RKO (cell line): Measurements from ENCODE around the gene PVR.
"Not testable (repeated sequence)": the region's sequence is repeated elsewhere in the genome, so short reads cannot be mapped to it uniquely, and the experiment has no call there.

Source experiments
- DNase-seq: peaks from one replicate; pipeline ENCODE4 v3.0.0-alpha.2; 2016; ENCODE audit warnings: low spot score

The PVR gene

GRCh38 chr19:44700547-44700946 is 56.8 kb downstream of the PVR start:
- DNase-seq: no peak

GRCh38 chr19:44701228-44701627 is 57.5 kb downstream of the PVR start:
- DNase-seq: no peak

GRCh38 chr19:44702551-44703176 is 59.0 kb downstream of the PVR start:
- no peak for DNase-seq

GRCh38 chr19:44703336-44704078 is 59.8 kb downstream of the PVR start:
- DNase-seq: no peak

GRCh38 chr19:44704982-44705381 is 61.3 kb downstream of the PVR start:
- no peak for DNase-seq

GRCh38 chr19:44705502-44706010 is 61.8 kb downstream of the PVR start:
- DNase-seq: no peak

- no peak for DNase-seq
Observed at GRCh38 chr19:44706506-44707236, 63.0 kb downstream of the PVR start.

- DNase-seq: no peak
Observed at GRCh38 chr19:44707794-44708193, 64.1 kb downstream of the PVR start.

GRCh38 chr19:44708940-44709339 is 65.2 kb downstream of the PVR start:
- no peak for DNase-seq

- not testable (repeated sequence) for DNase-seq
Observed at GRCh38 chr19:44709434-44710266, 65.9 kb downstream of the PVR start.

- DNase-seq: no peak
Observed at GRCh38 chr19:44710483-44710882, 66.8 kb downstream of the PVR start.

GRCh38 chr19:44712864-44713515 is 69.3 kb downstream of the PVR start:
- DNase-seq: no peak
